Measurements from ENCODE around the gene ANKRD29.

The ANKRD29 gene

GRCh38 chr18:23689616-23690504 lies 27.1 kb upstream of the ANKRD29 start (continued):
- TF ChIP-seq SCRT1 (tag by site-specific recombination; IDR thresholded peaks at IDR 0.05; ENCODE audit: borderline replicate concordance), result no peak
- TF ChIP-seq ZNF324 (tag by site-specific recombination; IDR thresholded peaks at IDR 0.05), result no peak
- TF ChIP-seq ZNF645 (tag by site-specific recombination; IDR thresholded peaks at IDR 0.05), result no peak
- 0 out of 2 replicates have a peak, but pooled peaks have one; percentile 47 for TF ChIP-seq ZBTB10 (tag by site-specific recombination; IDR thresholded peaks at IDR 0.05)
- TF ChIP-seq ZNF664 (tag by site-specific recombination; IDR thresholded peaks at IDR 0.05), result no peak
- TF ChIP-seq ZNF248 (tag by site-specific recombination; IDR thresholded peaks at IDR 0.05), result no peak
- TF ChIP-seq ZNF341 (tag by site-specific recombination; IDR thresholded peaks at IDR 0.05; ENCODE audit: low read depth), result no peak
- 0 out of 2 replicates have a peak, but pooled peaks have one; percentile 4 for TF ChIP-seq ZNF660 (tag by site-specific recombination; IDR thresholded peaks at IDR 0.05)
- no peak for TF ChIP-seq PRDM4 (tag by site-specific recombination; IDR thresholded peaks at IDR 0.05)
- no peak for TF ChIP-seq ZNF624 (tag by site-specific recombination; IDR thresholded peaks at IDR 0.05)
- TF ChIP-seq KLF1 (tag by site-specific recombination; IDR thresholded peaks at IDR 0.05), result no peak
- no peak for TF ChIP-seq ZNF121 (tag by site-specific recombination; IDR thresholded peaks at IDR 0.05)
- no peak for TF ChIP-seq ZNF571 (tag by site-specific recombination; IDR thresholded peaks at IDR 0.05)
- TF ChIP-seq ZFHX2 (tag by site-specific recombination; conservative IDR thresholded peaks at IDR 0.05), result peak; percentile 25; the same call in 1 of the 2 replicates
- no peak for TF ChIP-seq CTCF (tag by site-specific recombination; IDR thresholded peaks at IDR 0.05)
- no peak for TF ChIP-seq ZNF16 (tag by site-specific recombination; IDR thresholded peaks at IDR 0.05; ENCODE audit: low read depth)
- no peak for TF ChIP-seq YY1 (tag by site-specific recombination; IDR thresholded peaks at IDR 0.05)
- peak; percentile 42; the same call in 1 of the 2 replicates for TF ChIP-seq ZNF777 (tag by site-specific recombination; IDR thresholded peaks at IDR 0.05; ENCODE audit: borderline replicate concordance)
- no peak for TF ChIP-seq OSR2 (tag by site-specific recombination; IDR thresholded peaks at IDR 0.05)
- TF ChIP-seq MYNN (tag by site-specific recombination; IDR thresholded peaks at IDR 0.05; ENCODE audit: borderline replicate concordance), result no peak
- no peak for TF ChIP-seq MEIS1 (CRISPR knock-in tag; IDR thresholded peaks at IDR 0.05; ENCODE audit: borderline replicate concordance)
- TF ChIP-seq ZNF366 (tag by site-specific recombination; conservative IDR thresholded peaks at IDR 0.05), result no peak
- no peak for TF ChIP-seq SETDB1 (IDR thresholded peaks at IDR 0.05; ENCODE audit: insufficient read length, low read length)
- no peak for TF ChIP-seq ZBTB44 (tag by site-specific recombination; IDR thresholded peaks at IDR 0.05)

Measured in HEK293 (cell line).